ENCODE results near the gene RTCB.

RTCB gene

GRCh38 chr22:32411829-32412592, at the start of gene RTCB:
Gene RTCB (minus strand): TSS chr22:32412247. CDS start chr22:32412156, 91 bp downstream.
- peak; percentile 95 for DNase-seq

- no peak for DNase-seq
Measured at GRCh38 chr22:32457031-32457430, 45.0 kb upstream of the RTCB start.

- DNase-seq = no peak
Measured at GRCh38 chr22:32448980-32449379, 36.9 kb upstream of the RTCB start.

GRCh38 chr22:32446321-32446720, 34.3 kb upstream of the RTCB start:
- no peak for DNase-seq

GRCh38 chr22:32444068-32444467, 32.0 kb upstream of the RTCB start:
- no peak for DNase-seq

GRCh38 chr22:32430352-32430751, 18.3 kb upstream of the RTCB start:
- DNase-seq = no peak

- no peak for DNase-seq
Measured at GRCh38 chr22:32426881-32427280, 14.8 kb upstream of the RTCB start.

- no peak for DNase-seq
Measured at GRCh38 chr22:32423664-32424063, 11.6 kb upstream of the RTCB start.

GRCh38 chr22:32422062-32422461, 10.0 kb upstream of the RTCB start:
- no peak for DNase-seq

GRCh38 chr22:32421484-32421883, 9.4 kb upstream of the RTCB start:
- no peak for DNase-seq

GRCh38 chr22:32417906-32418305, 5.9 kb upstream of the RTCB start:
- DNase-seq = no peak

- DNase-seq = no peak
Measured at GRCh38 chr22:32416556-32417085, 4.6 kb upstream of the RTCB start.

GRCh38 chr22:32414191-32414590, 2.1 kb upstream of the RTCB start:
- DNase-seq = no peak

GRCh38 chr22:32413719-32414118, 1.7 kb upstream of the RTCB start:
- no peak for DNase-seq

GRCh38 chr22:32411402-32411801, 645 bp downstream of the RTCB start:
- no peak for DNase-seq

GRCh38 chr22:32410459-32410858, 1.6 kb downstream of the RTCB start:
- no peak for DNase-seq

- no peak for DNase-seq
Measured at GRCh38 chr22:32409977-32410376, 2.1 kb downstream of the RTCB start.

- no peak for DNase-seq
Measured at GRCh38 chr22:32407936-32408335, 4.1 kb downstream of the RTCB start.

GRCh38 chr22:32407312-32407711, 4.7 kb downstream of the RTCB start:
- no peak for DNase-seq

- DNase-seq = no peak
Measured at GRCh38 chr22:32404021-32404420, 8.0 kb downstream of the RTCB start.

- no peak for DNase-seq
Measured at GRCh38 chr22:32401486-32401885, 10.6 kb downstream of the RTCB start.

- no peak for DNase-seq
Measured at GRCh38 chr22:32396746-32397145, 15.3 kb downstream of the RTCB start.

GRCh38 chr22:32396255-32396654, 15.8 kb downstream of the RTCB start:
- no peak for DNase-seq

GRCh38 chr22:32395107-32395506, 16.9 kb downstream of the RTCB start:
- no peak for DNase-seq

- DNase-seq = no peak
Measured at GRCh38 chr22:32389685-32390084, 22.4 kb downstream of the RTCB start.

Data from KG1 (cell line).